Measurements from ENCODE around the gene RAB6A. TPM values are rescaled to one million over a fixed set of nuclear protein-coding genes. Genes with fewer than 3 reads are reported as not detected.

RAB6A gene
- total RNA-seq, 1 donor = 145 TPM

- H3K4me2 ChIP-seq (ENCODE audit: insufficient read depth, low read length) = no peak overlapping the region
- no peak overlapping the region for H3K27ac ChIP-seq (ENCODE audit: low read depth, low read length)
- no peaks in the 10 kb centered on the region for H3K9me3 ChIP-seq (ENCODE audit: low read depth, low read length)
- TF ChIP-seq, protein P1, sequence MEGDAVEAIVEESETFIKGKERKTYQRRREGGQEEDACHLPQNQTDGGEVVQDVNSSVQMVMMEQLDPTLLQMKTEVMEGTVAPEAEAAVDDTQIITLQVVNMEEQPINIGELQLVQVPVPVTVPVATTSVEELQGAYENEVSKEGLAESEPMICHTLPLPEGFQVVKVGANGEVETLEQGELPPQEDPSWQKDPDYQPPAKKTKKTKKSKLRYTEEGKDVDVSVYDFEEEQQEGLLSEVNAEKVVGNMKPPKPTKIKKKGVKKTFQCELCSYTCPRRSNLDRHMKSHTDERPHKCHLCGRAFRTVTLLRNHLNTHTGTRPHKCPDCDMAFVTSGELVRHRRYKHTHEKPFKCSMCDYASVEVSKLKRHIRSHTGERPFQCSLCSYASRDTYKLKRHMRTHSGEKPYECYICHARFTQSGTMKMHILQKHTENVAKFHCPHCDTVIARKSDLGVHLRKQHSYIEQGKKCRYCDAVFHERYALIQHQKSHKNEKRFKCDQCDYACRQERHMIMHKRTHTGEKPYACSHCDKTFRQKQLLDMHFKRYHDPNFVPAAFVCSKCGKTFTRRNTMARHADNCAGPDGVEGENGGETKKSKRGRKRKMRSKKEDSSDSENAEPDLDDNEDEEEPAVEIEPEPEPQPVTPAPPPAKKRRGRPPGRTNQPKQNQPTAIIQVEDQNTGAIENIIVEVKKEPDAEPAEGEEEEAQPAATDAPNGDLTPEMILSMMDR (IDR thresholded peaks at IDR 0.05; ENCODE audit: extremely low read depth, low read depth, low read length) = no peak
- peaks cover 26% of the 10 kb centered on the region for H3K36me3 ChIP-seq (ENCODE audit: insufficient read depth, low read length)
- H2AFZ ChIP-seq (ENCODE audit: low read length) = no peak overlapping the region
- H3K4me1 ChIP-seq (ENCODE audit: insufficient read depth, low read length) = no peaks in the 10 kb centered on the region
- DNase-seq (ENCODE audit: insufficient read length, low spot score, missing footprints) = no peak
- peaks cover 37% of the 10 kb centered on the region for H4K20me1 ChIP-seq (ENCODE audit: insufficient read depth, low read length)
- H3K4me3 ChIP-seq (ENCODE audit: insufficient read depth, low read length) = no peak overlapping the region
- peaks cover 79% of the 10 kb centered on the region for H3K79me2 ChIP-seq (ENCODE audit: insufficient read depth, low read length)
- H3K27me3 ChIP-seq (ENCODE audit: insufficient read depth, low read length) = no peaks in the 10 kb centered on the region
Observed at GRCh38 chr11:73726825-73727224, 34.0 kb downstream of the RAB6A start.

DNA sequence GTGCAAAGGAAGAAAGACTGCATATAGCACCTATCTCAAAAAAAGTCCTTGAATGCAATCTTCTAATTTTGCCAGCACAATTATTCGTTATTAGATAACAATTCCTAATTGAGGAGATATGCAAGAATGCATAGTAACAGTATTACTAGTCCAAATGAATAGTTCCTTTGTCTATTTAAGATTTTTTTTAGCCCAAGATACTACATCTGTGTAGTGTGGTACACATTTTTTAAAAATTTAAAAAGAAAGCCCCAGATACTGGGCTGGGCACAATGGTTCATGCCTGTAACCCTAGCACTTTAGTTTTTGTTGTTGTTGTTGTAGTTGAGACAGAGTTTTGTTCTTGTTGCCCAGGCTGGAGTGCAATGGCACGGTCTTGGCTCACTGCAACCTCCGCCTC is 43.7 kb downstream of the RAB6A start:
- no peak overlapping the region for H3K4me3 ChIP-seq (ENCODE audit: insufficient read depth, low read length)
- peaks cover 29% of the 10 kb centered on the region for H3K36me3 ChIP-seq (ENCODE audit: insufficient read depth, low read length)
- no peak for DNase-seq (ENCODE audit: insufficient read length, low spot score, missing footprints)
- H3K79me2 ChIP-seq (ENCODE audit: insufficient read depth, low read length) = peaks cover 51% of the 10 kb centered on the region
- H3K4me1 ChIP-seq (ENCODE audit: insufficient read depth, low read length) = no peaks in the 10 kb centered on the region
- no peak overlapping the region for H2AFZ ChIP-seq (ENCODE audit: low read length)
- no peaks in the 10 kb centered on the region for H3K27me3 ChIP-seq (ENCODE audit: insufficient read depth, low read length)
- no peak overlapping the region for H3K27ac ChIP-seq (ENCODE audit: low read depth, low read length)
- TF ChIP-seq, protein P1 (IDR thresholded peaks at IDR 0.05; ENCODE audit: extremely low read depth, low read depth, low read length) = no peak
- no peaks in the 10 kb centered on the region for H4K20me1 ChIP-seq (ENCODE audit: insufficient read depth, low read length)
- no peak overlapping the region for H3K4me2 ChIP-seq (ENCODE audit: insufficient read depth, low read length)
- no peaks in the 10 kb centered on the region for H3K9me3 ChIP-seq (ENCODE audit: low read depth, low read length)

DNA sequence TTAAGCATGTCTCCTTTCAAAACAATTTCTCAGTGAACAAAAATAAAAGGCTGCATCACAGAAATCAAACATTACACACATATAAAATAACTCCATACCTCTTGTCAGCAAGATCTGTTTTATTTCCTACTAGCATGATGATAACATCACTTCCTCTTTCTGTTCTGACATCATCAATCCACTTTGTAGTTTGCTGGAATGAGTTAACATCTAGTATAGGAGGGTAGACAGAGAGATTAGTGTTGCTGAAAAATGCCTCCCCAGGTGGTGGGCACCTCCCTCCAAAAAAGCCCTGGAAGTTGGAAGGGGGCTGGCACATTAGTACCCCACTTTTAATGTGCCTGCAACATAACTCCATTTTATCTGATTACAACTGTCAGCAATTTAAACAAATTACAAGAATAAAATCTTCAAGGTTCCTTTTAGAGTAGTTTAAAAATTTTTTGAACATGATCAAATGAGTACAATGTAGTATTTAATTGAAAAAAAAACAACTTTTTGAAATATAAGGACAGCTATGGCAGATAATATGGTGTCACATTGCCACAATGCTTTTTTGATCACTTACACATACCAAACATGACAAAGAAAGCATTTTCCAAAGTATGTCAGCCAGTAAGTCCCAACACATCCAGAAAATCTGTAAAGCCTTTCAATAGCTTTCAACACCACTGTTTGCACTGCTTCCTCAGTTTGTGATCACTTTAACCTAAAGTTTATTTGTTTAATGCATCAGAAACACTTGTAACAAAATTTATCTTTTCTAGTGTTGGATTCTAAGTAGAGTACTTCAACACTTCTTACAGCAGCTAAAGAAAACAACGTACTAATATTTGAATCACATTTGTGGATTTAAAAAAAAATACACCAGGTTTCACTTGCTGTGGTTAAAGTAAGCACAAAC is 44.5 kb downstream of the RAB6A start:
- H3K9me3 ChIP-seq (ENCODE audit: low read depth, low read length) = no peaks in the 10 kb centered on the region
- no peaks in the 10 kb centered on the region for H3K4me1 ChIP-seq (ENCODE audit: insufficient read depth, low read length)
- no peaks in the 10 kb centered on the region for H3K27me3 ChIP-seq (ENCODE audit: insufficient read depth, low read length)
- H4K20me1 ChIP-seq (ENCODE audit: insufficient read depth, low read length) = no peaks in the 10 kb centered on the region
- H3K79me2 ChIP-seq (ENCODE audit: insufficient read depth, low read length) = peaks cover 52% of the 10 kb centered on the region
- TF ChIP-seq, protein P1 (IDR thresholded peaks at IDR 0.05; ENCODE audit: extremely low read depth, low read depth, low read length) = no peak
- H3K4me2 ChIP-seq (ENCODE audit: insufficient read depth, low read length) = no peak overlapping the region
- no peak overlapping the region for H2AFZ ChIP-seq (ENCODE audit: low read length)
- H3K36me3 ChIP-seq (ENCODE audit: insufficient read depth, low read length) = peaks cover 31% of the 10 kb centered on the region
- no peak overlapping the region for H3K27ac ChIP-seq (ENCODE audit: low read depth, low read length)
- peak; percentile 45 for DNase-seq (ENCODE audit: insufficient read length, low spot score, missing footprints)
- no peak overlapping the region for H3K4me3 ChIP-seq (ENCODE audit: insufficient read depth, low read length)

GRCh38 chr11:73715541-73715940 is 45.3 kb downstream of the RAB6A start:
- Histone ChIP-seq H3K9me3 (ENCODE audit: low read depth, low read length) (no peaks in the 10 kb centered on the region), H3K4me3 (ENCODE audit: insufficient read depth, low read length) (no peak overlapping the region), H3K79me2 (ENCODE audit: insufficient read depth, low read length) (peaks cover 49% of the 10 kb centered on the region), H4K20me1 (ENCODE audit: insufficient read depth, low read length) (no peaks in the 10 kb centered on the region), H3K4me1 (ENCODE audit: insufficient read depth, low read length) (no peaks in the 10 kb centered on the region), H3K27me3 (ENCODE audit: insufficient read depth, low read length) (no peaks in the 10 kb centered on the region), H3K27ac (ENCODE audit: low read depth, low read length) (no peak overlapping the region), H2AFZ (ENCODE audit: low read length) (no peak overlapping the region), H3K36me3 (ENCODE audit: insufficient read depth, low read length) (peaks cover 35% of the 10 kb centered on the region), H3K4me2 (ENCODE audit: insufficient read depth, low read length) (no peak overlapping the region)
- TF ChIP-seq, protein P1 (IDR thresholded peaks at IDR 0.05; ENCODE audit: extremely low read depth, low read depth, low read length) = no peak
- no peak for DNase-seq (ENCODE audit: insufficient read length, low spot score, missing footprints)
